GM18873 (cell line): ENCODE results near the gene KLHL29.

ENCODE experiments used
- ATAC-seq: cut with Tn5 transposase; IDR thresholded peaks from one replicate; pipeline ENCODE4 v1.9.1; 2021; ENCODE audit warnings: mild to moderate bottlenecking, moderate library complexity, moderate number of reproducible peaks; ENCODE audit not compliant: unreplicated experiment, low FRiP score

The KLHL29 gene

DNA sequence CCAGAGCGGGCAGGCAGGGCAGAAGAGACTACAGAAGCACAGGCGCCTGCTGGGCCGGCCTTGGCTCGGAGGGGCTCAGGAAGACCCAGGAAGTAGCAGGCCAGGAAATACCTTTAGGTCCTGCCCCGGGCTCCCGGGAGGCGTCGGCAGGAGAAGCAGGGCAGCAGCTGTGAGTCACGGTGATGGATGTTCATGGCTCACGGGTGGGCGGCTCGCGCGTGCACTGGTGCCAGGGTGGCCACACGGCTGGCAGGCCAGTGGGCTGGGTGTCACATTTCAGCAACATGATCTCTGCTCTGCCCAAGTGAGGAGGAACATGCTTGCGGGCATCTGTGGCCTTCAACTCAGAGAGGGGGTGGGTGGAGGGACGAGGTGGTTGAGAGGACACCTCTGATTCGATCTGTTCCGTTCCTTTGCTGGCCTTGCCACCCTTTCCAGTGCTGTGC lies 139.3 kb downstream of the KLHL29 start:
- ATAC-seq, result no peak

DNA sequence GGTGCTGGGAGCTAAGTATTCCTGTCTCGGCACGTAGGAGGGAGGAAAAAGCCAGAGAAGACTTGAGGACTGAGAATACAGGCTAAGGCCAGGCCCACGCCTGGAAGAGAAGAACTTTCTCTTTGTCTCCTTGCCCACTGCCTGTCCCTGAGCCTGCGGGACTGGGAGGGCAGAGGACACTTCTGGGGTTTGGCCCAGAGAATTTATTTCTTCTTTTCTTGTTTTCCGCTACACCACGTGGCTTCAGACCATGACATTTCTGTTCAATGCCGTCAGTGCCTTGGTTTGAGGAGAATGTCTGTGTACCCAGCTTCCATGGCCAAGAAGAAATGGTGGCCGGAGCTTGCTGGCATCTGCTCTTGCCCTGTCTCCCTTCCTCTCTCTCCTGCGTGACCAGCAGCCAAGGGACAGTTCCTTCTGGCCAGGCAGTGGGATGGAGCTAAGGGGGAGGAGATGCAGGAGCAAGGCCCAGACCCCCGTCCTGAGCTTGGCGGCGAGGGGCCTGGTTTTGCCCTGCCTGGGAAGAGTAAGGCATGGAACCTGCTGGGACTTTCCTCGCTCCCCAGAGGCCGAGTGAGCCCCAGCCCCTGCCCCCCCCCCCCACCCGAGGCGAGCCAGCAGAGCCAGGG lies 140.3 kb downstream of the KLHL29 start:
- no peak for ATAC-seq

DNA sequence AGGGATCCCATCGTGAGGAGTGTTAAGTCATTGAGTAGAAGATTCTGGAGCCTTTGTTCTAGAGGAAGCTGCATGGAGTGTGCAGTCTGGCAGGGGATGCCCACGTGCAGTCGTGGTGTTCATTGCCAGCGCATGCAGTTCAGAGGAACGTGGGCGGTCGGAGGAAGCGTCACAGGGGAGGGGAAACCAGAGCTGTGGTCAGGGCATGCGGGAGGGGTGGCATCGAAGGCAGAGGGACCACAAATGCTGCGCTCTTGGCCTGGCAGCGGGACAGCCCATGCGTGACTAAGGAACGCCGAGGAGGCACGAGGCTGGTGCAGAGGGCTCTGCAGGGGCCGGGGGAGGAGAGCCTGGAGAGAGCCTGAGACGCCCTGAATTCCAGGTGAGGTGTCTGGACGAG lies 141.1 kb downstream of the KLHL29 start:
- ATAC-seq, result no peak

DNA sequence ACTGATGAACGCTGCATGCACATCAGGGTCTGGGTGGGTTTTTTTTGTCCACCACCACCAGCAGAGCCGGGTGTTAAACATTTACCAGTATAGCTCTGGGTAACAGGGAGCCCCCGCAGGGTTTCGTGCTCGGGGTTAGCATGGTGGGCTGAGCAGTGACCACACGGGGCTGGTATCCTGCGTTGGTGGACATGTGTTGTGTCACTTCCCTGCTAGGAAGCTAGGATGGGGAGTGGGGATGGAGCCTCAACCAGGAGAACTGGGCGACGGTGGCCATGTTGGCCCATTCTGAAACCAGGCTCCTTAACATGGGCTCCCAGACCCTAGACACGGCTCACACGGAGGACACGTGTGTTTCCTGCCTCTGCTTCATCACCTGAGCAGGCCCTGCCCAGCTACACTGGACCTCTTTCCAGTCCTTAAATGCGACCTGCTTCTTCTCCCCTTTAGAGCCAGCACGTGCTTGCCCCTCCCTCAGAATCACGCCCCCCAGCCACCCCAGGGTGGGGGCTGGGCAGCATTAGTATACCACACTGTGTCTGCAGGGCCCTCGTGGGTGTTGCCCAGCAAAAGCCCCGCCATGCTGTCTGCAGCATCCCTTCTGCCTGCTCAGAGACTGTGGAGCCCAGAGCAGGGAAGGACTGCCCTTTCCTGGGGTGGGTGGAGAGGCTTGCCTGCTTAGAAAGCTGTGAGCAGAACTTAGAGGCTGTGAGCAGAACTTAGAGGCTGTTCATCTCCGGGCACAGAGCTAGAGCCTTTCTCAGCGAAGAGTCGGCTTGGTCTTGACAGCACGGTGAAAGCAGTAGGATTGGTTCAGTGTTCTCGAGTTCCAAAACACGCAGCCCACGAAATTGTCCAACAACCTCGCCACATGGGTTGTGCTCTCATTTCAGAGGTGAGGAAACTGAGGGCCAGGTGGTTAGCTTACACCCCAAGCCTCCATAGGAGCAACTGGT lies 142.1 kb downstream of the KLHL29 start:
- ATAC-seq, result no peak

DNA sequence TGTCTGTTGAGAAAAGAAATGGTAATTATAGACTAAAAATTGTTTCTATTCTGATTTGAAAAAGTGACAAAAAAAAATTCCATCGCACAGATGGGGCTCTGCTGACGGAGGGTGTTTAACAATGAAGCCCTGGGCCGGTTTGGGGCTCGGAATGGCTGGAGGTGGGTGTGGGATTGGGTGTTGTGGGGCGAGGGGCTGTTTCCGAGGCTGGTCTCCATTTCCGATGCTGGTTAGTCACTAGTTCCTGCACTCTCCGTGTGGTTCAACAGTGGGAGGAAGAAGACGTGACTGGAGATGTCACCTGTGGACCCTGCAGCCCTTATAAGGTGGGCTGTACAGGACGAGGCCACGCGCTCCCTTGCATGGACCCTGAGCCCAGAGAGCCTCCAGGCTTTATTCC lies 143.2 kb downstream of the KLHL29 start:
- no peak for ATAC-seq

DNA sequence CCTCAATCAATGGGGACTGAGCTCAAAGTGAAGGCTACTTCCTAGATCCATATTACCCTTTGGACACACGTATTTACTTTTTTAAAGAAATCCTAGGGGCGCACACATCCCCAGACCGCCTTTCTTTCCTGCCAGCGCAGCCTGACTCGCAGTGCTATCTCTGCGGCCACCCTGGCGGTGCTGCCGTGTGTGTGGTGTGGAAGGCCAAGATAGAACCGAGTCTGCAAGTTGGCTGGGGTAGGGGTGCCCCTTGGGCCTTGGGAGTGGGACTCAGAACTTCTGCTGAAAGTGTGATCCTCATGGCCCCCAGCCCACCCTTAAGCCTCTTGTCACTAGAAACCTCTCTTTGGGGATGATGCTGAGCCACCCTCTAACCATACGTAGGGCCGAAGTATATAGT lies 143.7 kb downstream of the KLHL29 start:
- ATAC-seq, result no peak

DNA sequence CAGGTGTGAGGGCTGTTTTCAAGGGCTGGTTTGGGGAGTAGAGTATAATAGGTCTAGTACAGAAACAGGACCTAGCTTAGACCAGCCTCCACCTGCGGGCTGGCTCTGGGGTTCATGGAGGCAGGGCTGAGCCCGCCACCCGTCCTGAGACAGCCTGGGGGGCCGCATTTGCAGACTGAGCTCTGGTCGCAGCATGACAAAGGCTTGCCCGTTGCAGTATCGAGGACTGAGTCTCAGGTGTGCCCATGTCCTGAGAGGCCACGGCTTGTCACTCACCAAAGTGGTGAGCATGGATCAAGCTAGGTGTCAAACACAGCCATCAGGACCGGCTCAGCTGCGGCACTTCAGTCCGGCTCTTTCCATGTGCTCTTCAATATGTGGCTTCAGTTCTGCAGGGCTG lies 144.7 kb downstream of the KLHL29 start:
- no peak for ATAC-seq

DNA sequence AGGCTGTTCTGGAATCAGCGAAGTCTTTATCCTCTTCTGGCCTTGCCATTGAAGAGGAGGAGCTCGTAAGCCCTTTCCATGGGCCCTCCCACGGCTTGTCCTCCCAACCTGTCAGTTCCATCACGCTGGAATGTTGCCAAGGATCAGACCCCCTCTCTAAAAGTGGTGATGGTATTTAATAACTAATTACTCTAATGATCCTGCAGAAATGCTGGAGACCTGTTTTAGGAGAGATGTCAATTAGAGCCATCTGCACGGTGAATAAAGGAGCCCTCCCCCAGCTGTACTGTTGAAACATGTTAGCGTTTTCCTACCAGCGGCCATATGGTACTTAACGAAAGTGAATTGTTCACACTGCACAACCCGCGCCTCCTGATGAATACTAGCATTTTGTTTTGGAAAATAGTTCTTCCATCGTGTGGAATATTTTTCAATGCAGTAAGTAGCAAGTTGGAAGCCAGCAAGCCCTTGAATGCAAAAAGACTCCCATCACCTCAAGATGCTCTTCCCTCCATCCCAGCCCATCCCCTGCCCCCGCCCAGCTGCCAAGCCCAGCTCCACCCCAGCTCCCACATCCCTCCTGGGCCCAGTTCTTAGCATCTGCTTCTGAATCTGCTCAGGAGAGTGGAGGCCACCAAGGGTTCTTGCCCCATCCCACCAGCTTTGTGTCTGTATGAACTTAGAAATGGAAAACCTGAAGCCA lies 145.4 kb downstream of the KLHL29 start:
- ATAC-seq, result no peak

DNA sequence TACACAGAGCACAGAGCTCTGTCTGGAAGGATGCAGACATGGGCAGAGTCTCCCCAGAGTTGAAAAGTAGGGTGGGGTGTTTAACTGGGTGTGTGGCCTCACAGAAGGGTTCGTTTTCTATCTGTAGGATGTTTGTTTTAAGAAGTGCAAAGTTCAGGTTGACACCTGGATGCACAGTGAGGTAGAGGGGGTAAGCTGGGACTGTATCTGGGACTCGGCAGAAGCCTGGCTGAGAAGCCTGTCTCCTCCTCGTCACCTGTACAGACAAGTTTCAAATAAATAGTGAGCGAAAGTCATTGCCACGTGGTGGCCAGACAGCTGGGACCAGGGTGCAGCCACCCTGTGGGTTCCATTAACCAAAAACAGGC lies 145.9 kb downstream of the KLHL29 start:
- ATAC-seq, result no peak

DNA sequence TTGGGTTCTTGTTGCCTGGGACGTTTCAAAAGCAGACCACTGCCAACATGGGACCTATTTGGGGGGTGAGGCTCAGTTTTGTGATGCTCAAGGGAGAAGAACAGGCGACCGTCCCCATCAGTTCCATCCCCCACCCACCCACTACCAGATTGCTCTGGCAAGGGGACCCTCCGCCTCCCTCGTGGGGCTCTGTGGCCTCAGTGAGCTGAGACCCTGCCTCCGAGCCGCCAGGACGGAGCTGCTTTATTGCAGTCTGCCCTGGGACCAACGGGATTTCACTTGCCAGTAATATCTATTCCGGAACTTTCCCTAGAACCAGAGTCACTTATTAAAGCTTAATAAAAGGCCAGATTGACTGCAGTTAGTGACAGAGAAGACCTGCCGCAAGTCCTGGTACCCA lies 146.3 kb downstream of the KLHL29 start:
- no peak for ATAC-seq

DNA sequence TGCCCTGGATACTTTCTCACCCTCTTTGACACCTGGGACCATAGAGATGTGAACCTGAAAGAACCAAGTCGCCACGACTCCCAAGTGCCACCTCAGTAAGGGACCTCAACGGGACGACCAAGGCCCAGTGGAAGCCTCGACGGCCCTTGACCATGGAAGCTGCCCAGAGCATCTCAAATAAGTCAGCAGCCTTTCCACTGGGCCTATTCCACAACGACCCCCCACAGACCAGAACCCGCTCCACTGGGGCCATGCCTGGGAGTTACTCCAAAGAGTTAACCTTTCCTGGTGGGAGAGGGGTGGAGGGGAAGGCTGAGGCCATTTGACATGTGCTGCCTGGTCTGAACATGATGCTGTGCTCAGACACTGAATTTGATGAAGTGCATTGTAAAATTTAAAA lies 146.9 kb downstream of the KLHL29 start:
- ATAC-seq, result no peak

DNA sequence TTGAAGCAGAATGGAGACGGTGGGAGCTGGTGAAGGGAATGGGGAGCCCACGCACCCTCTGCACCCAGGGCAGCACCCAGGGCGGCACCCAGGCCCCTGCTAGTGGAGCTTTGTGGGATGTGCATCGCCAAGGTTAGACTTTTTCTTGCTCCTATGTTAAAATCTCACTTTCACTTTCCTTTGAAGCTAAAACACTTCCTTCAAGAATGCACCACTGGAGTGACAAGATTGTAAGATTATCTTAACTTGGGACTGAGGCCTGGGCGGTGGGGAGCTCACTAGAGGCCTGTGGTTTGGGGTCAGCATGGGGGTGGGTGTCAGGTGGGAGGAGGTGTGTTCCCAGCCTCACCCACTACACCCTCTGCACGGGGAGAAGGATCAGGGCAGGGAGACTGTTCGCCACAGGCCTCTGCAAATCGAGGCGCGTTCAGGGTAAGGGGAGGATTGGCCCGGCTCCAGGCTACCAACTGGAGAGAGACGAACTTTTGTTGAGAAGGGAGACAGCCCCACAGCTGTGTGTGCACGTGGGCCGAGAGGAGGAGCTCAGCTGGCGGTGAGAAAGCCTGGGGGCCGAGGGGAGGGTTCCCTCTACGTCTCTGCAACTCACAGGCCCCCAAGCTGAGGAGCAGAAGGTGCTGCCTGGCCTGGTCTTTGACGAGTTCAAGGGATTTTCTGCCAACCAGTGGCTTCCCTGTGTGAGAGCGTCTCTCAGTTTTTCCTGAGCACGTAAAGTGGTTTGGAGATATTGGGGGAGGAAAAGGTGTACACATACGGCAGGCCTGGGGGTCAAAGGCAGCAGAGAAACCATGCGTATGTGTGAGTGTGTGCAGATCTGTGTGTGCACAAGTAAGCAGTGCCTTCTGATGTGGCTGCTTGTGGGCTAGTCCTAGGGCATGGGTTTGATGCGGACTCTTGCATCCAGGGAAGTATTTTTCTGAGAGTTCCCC lies 147.7 kb downstream of the KLHL29 start:
- ATAC-seq, result no peak

DNA sequence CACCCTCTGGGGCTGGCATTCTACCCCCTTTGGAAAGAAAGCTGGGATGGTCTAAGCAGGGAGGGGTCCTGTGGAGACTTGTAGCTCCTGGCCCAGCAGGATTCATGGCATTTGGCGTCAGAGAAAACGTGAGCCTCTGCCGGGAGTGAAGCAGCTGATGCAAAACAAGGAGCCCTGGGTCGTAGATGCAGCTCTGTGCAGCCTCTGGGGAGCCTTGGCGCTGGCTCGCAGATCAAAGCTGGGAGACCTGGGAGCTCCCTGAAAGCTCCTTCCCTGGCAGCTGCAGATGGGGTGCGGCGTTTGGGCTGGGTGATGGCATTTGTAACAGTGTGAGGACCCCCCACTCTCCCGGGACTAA lies 148.3 kb downstream of the KLHL29 start:
- ATAC-seq, result no peak

DNA sequence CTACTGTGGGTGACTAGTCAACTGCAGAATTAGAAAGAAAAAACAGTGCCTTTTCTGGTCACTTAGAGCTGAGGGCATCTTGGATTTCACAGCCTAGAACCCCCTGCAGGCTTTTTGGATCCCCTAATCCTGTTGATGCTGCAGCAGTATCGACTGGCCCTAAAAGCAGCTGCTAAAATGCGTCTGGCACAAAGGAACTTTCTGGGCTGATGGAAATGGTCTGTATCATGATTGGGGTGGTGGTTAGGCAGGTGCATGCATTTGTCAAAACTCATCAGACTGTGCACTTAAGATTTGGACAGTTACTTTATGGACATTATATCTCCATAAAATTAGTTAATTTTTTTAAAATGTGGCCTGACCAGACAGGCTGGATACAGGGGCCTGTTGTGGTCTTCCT lies 149.8 kb downstream of the KLHL29 start:
- no peak for ATAC-seq

DNA sequence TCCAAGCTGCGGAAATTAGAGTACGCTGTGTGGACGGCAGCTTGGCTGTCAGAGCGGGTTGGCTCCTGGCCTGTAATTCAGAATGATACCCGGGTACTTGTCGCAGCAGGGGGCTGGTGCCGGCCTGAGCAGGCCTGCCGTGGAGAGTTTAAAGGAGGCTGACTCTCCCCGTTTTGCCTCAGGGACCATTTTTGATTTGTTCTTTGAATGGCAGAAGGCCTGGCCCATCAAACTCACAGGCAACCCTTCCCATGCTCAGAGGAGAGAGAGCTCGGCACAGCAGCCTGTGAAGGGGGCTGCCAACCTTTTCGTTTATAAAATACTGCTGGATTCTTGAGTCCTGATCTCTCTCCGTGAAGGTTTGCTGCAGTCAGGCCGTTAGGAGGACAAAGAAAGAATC lies 151.3 kb downstream of the KLHL29 start:
- ATAC-seq, result no peak

DNA sequence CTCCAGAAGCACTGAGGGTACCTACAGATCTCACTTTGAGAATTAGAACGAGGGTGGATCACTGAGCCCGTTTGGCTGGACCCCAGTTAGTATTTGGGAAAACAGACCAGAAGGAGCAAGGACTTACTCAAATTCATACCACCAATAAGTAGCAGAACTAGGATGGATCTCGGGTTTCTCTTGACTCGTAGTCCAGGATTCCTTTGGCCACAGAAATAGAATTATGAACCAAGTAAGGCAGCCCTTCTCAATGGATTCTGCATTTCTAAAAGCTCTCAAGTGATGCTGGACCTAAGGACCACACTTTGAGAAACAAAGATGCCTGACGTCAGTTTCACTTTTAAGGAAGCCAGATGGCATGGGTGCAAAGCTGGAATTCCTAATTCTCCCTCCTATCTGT lies 153.0 kb downstream of the KLHL29 start:
- ATAC-seq, result no peak

DNA sequence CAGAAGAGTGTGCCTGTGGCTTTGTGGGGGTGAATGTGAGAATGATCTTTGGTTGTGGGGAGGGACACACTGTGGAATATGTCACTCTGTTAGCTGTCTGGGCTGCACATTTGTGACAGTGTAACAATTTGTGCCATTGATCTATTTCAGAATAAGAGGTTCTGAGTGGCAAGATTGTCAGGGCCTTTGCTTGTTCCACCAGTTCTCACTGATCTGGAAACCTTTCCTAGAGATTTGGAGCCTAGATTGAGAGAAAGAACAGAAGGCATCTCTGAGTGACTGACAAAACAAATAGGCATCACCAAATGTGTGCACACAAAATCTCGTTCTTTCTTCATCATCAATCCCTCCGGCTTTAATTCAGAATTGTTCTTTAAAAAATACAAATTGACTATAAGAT lies 153.6 kb downstream of the KLHL29 start:
- ATAC-seq, result no peak

DNA sequence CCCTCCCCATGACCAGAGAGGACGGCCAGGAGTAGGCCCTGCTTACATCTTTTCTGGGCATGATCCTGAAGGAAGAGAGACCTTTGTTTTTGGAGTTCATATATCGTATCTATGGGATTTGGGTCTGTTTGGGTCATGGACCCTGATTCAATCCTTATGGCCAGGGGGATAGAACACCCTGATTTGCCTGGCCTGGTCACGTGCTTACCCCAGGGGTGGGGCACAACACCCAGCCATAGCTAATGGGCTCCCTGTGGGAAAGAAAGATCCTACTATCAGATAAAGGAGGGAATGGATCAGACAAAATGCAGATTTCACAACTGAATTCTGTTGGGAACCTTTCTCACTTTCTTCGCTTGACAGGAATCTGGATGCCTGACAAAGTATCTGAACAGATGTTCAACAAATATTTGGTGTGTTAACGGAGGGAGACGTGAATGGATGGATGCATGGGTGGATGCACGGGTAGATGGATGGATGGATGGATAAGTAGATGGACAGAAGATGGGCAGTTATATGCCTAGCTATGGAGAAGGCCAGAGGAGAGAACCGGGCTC lies 155.9 kb downstream of the KLHL29 start:
- ATAC-seq, result no peak

DNA sequence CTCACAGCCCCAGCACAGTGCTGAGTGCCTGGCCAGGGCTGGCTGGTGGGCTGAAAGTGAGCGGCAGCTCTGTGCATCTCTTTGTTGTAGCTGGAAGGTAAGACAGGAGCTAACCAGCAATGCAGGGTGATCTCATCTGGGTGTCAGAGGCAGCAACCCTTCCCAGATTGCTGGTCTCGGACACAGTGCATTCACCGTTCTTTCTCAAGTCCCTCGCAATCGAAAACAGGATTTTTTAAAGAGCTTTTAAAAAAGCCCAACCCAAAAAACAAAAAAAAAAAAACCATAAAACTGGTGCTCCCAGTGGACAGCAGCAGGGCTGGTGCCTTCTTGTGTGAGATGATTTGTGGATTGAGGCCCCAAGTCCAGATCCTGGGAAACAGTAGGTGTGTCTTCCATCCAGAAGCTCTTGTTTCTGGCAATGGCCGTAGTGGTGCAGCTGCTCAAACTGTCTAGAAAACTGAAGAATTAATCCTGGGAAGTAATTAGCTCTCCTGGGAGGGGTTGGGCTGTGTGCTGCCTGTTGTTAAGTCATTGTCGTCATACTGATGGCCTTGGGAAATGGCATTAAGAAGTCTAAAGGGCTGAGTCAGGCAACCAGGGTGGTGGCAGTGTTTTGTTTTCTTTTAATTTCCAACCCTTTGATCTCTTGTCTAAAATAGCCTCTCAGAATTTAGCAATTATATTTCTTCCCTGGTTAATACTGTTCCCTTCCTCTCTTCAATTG lies 156.7 kb downstream of the KLHL29 start:
- ATAC-seq, result no peak
